NCI-H2107 treated with DMSO at 0.1 percent for 48 hours (cell line): ENCODE measurements around the gene CLEC16A.
"Not testable (repeated sequence)": the region's sequence is repeated elsewhere in the genome, so short reads cannot be mapped to it uniquely, and the experiment has no call there.

Experiments
- DNase-seq: peaks from one replicate; lab custom pipeline; 2025; ENCODE audit not compliant: unreplicated experiment; lab: John Stamatoyannopoulos, UW

CLEC16A gene

GRCh38 chr16:10923146-10923649, 21.2 kb upstream of the CLEC16A start:
- no peak for DNase-seq

DNA sequence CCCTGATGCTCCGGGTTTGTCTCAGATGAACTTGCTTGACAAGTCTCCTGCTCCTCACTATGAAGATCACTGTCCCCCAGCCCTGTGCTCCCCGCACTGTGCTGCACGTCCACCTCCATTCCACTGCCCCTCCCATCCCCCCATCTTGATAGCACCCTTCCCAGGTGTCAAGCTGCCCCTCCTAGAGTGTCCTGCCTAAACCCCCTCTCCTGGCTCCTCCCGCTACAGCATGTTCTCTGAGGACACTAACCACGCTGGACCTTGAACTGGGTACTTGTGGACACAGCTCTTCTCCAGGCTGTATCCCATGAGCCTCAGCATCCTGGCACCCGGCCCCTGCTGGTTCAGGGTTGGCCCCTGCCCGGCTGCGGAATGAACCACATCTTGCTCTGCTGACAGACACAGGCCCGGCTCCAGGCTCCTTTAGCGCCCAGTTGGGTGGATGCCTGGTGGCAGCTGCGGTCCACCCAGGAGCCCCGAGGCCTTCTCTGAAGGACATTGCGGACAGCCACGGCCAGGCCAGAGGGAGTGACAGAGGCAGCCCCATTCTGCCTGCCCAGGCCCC, 20.6 kb upstream of the CLEC16A start:
- no peak for DNase-seq

GRCh38 chr16:10925285-10925684, 19.1 kb upstream of the CLEC16A start:
- DNase-seq = not testable (repeated sequence)

GRCh38 chr16:10926094-10926493, 18.3 kb upstream of the CLEC16A start:
- DNase-seq = no peak

DNA sequence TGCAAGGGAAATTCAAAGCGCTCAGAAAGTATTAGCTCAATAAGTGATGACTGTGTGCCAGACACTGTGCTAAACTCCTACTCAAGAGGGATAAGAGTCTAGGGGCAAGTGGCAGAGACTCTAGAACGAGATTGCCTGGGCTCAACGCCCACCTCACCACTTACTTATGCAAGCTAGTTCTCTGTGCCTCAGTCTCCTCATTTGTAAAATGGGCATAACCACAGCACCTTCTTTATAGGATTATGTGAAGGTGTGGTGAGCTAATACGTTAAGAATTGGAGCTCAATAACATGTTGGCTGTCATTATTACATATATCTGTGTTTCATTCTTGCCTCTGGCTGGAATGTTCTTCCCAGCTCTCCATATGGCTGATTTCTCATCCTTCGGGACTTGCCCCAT, 17.5 kb upstream of the CLEC16A start:
- DNase-seq = no peak

- DNase-seq = no peak
Observed at GRCh38 chr16:10927497-10928112, 16.8 kb upstream of the CLEC16A start.

GRCh38 chr16:10929097-10929496, 15.3 kb upstream of the CLEC16A start:
- peak; percentile 52 for DNase-seq

GRCh38 chr16:10929853-10930754, 14.3 kb upstream of the CLEC16A start:
- no peak for DNase-seq

GRCh38 chr16:10930755-10931093, 13.6 kb upstream of the CLEC16A start:
- no peak for DNase-seq

GRCh38 chr16:10931134-10931533, 13.2 kb upstream of the CLEC16A start:
- no peak for DNase-seq

GRCh38 chr16:10931977-10932632, 12.3 kb upstream of the CLEC16A start:
- DNase-seq = no peak

GRCh38 chr16:10932959-10933710, 11.2 kb upstream of the CLEC16A start:
- no peak for DNase-seq

GRCh38 chr16:10933865-10934264, 10.5 kb upstream of the CLEC16A start:
- DNase-seq = no peak

DNA sequence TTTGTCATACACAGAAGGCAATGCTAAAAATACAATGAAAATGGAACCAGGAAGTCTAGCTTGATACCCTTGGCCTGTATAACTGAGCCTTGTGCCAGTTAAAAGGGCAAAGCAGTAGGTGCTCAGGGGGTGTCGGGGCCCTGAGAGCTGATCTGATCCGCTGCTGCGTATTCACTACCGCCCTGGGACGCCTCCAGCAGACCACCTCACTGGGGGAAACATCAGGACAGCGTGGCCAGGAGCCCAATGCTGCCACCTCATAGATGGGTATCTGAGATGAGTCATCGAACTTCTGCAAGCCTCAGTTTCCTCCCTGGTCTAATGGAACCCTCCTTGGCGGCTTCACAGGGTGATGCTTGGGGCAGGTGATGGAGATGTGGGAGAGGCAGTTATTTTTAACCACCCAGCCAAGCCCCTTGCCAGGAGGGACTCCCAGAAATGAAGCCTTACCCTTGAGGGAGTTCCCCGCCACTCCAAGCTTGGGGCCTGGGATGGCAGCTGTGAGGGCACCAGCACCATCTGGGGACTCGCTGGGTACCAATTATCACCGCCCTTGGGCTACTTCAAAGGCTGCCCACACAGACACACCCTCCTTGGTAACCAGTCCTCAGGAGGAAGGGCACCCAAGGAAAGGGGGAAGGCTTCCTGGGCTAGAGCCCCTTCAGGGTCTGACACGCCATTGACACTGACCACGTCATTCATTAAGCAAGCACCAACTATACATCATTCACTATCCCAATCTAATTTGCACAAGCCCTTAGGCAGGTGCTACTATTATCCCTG, 9.8 kb upstream of the CLEC16A start:
- DNase-seq = no peak

- DNase-seq = no peak
Observed at GRCh38 chr16:10935226-10935915, 9.0 kb upstream of the CLEC16A start.

GRCh38 chr16:10936272-10936984, 7.9 kb upstream of the CLEC16A start:
- DNase-seq = no peak

GRCh38 chr16:10937068-10937859, 7.1 kb upstream of the CLEC16A start:
- DNase-seq = no peak

DNA sequence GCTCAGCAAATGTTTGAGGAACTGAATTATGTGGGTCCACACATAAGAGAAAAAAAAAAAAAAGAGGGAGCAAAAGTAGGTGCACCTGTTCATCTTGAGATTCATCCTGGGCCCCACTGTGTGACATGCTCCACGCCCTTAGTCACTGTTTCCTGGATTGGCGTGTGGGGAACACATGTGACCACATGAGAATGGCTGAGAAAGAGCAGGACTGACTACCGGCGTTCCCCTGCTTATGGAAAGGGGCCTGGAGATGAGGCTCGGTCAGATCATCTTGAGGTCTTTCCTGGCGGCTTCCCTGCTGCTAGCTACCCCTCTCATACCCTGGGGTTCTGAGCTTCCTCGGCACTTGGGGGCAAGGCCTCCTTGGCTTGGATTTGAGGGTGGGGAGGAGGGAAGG, 6.0 kb upstream of the CLEC16A start:
- no peak for DNase-seq
